Prostate gland (tissue), 2 donors: ENCODE measurements around the gene SSX3. TPM values are rescaled to one million over a fixed set of nuclear protein-coding genes. Genes with fewer than 3 reads are reported as not detected.

Source experiments
- DNase-seq: peaks from one replicate; pipeline ENCODE4 v3.0.0-alpha.2; 2019; ENCODE audit warnings: low spot score
- H3K27ac ChIP-seq, 2 donors: fragments of 200-600 bp; sonication (generic); 2 replicates each; pipeline ENCODE4 v1.5.1; 2017 to 2019
- H3K27me3 ChIP-seq: fragments of 200-600 bp; sonication (generic); replicated peaks from 2 replicates; pipeline ENCODE4 v1.5.1; 2019; ENCODE audit not compliant: insufficient read depth
- H3K36me3 ChIP-seq, 2 donors: fragments of 200-600 bp; sonication (generic); 1 replicate in 1 of 2; 2 replicates in 1 of 2; pipeline versions ENCODE4 v1.5.1 to v1.8.1; 2017 to 2019
- H3K4me1 ChIP-seq: fragments of 200-600 bp; sonication (generic); replicated peaks from 2 replicates; pipeline ENCODE4 v1.5.1; 2019
- H3K4me3 ChIP-seq, 2 donors: fragments of 200-600 bp; sonication (generic); 2 replicates each; pipeline ENCODE4 v1.5.1; 2017 to 2019
- H3K9me3 ChIP-seq: fragments of 200-600 bp; sonication (generic); 2 replicates; pipeline ENCODE4 v1.5.1; 2017
- POLR2AphosphoS5 ChIP-seq: sonication (generic); formaldehyde crosslinking; IDR thresholded peaks from one replicate; pipeline ENCODE4 v1.6.1; 2017; ENCODE audit warnings: antibody characterized with exemption
- WGBS: methylation state at CpG from one replicate; pipeline ENCODE4 v1.1.5; 2018; 5-methylcytosine and 5-hydroxymethylcytosine counted together
- intact Hi-C: fragments of 100-400 bp; cut with DNase I; formaldehyde crosslinking; loops from one replicate; pipeline ENCODE4 v1.14.2; 2022
- small RNA-seq, 2 donors: library from RNA; depleted of rRNA; stranded (forward); fragments of <200 nt; gene quantifications; one replicate each; pipeline ENCODE3, GENCODE V24; 2016
- total RNA-seq, 2 donors: library from RNA; depleted of rRNA; stranded (reverse); fragments of >200 nt; gene quantifications; one replicate each; pipeline ENCODE4 v1.1.0, GENCODE V29; 2016

SSX3 gene
- total RNA-seq, 2 donors from 2014 or later, result 4.1 TPM; not detected in 1

GRCh38 chrX:48306175-48306574 is 50.3 kb downstream of the SSX3 start:
- no peak for TF ChIP-seq POLR2AphosphoS5
- Histone ChIP-seq H3K4me3 (no peak overlapping the region), H3K27ac (no peak overlapping the region), H3K9me3 (no peaks in the 10 kb centered on the region), H3K27me3 (no peaks in the 10 kb centered on the region), H3K4me1 (no peaks in the 10 kb centered on the region), H3K36me3 (no peaks in the 10 kb centered on the region)
- intact Hi-C loops, result no loop called here
- no peak for DNase-seq
- 95% methylated on average over 11 of the region's 11 CpGs for WGBS

Small RNA genes lying within 50 kb of the gene (small RNA-seq; reads per million reads assigned to genes)
- gene AL606490.7, result 0 reads per million in 2 donors
- gene AL606490.9, result 0 reads per million in 2 donors

Other genes starting within 250 kb of the SSX3 start
- gene SPACA5B, start 226.1 kb downstream of the SSX3 start, total RNA-seq, result not detected
- not detected for gene SSX5, start 159.9 kb downstream of the SSX3 start, total RNA-seq
- not detected for gene SSX1, start 101.3 kb downstream of the SSX3 start, total RNA-seq
- under 1 TPM in 1 of 2 donors, not detected in 1; 0.91 TPM for gene SSX4, start 26.8 kb upstream of the SSX3 start, total RNA-seq
- gene SSX4B, start 55.3 kb upstream of the SSX3 start, total RNA-seq, result under 1 TPM in 1 of 2 donors, not detected in 1; 0.91 TPM
- gene SLC38A5, start 113.6 kb upstream of the SSX3 start, total RNA-seq, result 1 to 10 TPM; 3.0 to 6.2 TPM
- 10 to 100 TPM; 44.3 to 56.1 TPM for gene FTSJ1, start 119.5 kb upstream of the SSX3 start, total RNA-seq
- 10 to 100 TPM; 15.1 to 61.7 TPM for gene PORCN, start 152.3 kb upstream of the SSX3 start, total RNA-seq
- 10 to 100 TPM; 37.8 to 46.9 TPM for gene EBP, start 165.1 kb upstream of the SSX3 start, total RNA-seq
- 10 to 100 TPM in 1 of 2 donors, 1 to 10 TPM in 1; 8.9 to 21.9 TPM for gene TBC1D25, start 183.0 kb upstream of the SSX3 start, total RNA-seq
- 100 to 1,000 TPM; 155 to 169 TPM for gene RBM3, start 217.8 kb upstream of the SSX3 start, total RNA-seq
- gene WDR13, start 240.8 kb upstream of the SSX3 start, total RNA-seq, result 100 to 1,000 TPM; 102 to 190 TPM